NCI-H1105 treated with DMSO at 0.1 percent for 48 hours (cell line): Measurements from ENCODE around the gene TAF13.
"Not testable (repeated sequence)": the region's sequence is repeated elsewhere in the genome, so short reads cannot be mapped to it uniquely, and the experiment has no call there.

ENCODE experiments used
- DNase-seq: peaks from one replicate; lab custom pipeline; 2025; lab: John Stamatoyannopoulos, UW

Gene TAF13

GRCh38 chr1:109046671-109047070, 29.1 kb downstream of the TAF13 start:
- DNase-seq, result no peak

GRCh38 chr1:109045595-109045994, 30.2 kb downstream of the TAF13 start:
- no peak for DNase-seq

- peak; percentile 96 for DNase-seq
Measured at GRCh38 chr1:109041621-109042468, 34.0 kb downstream of the TAF13 start, which contains the start of gene WDR47. Gene WDR47, minus strand, starts transcription at chr1:109042102. Its CDS starts 18,590 bp downstream, at chr1:109023512.

- peak; percentile 41 for DNase-seq
Measured at GRCh38 chr1:109040989-109041620, 34.7 kb downstream of the TAF13 start.

- no peak for DNase-seq
Measured at GRCh38 chr1:109040627-109040988, 35.2 kb downstream of the TAF13 start.

GRCh38 chr1:109034382-109034781, 41.4 kb downstream of the TAF13 start:
- no peak for DNase-seq

- not testable (repeated sequence) for DNase-seq
Measured at GRCh38 chr1:109029493-109029892, 46.3 kb downstream of the TAF13 start.

GRCh38 chr1:109027841-109028240, 48.0 kb downstream of the TAF13 start:
- DNase-seq, result no peak

- no peak for DNase-seq
Measured at GRCh38 chr1:109025694-109026093, 50.1 kb downstream of the TAF13 start.

GRCh38 chr1:109024646-109025045, 51.2 kb downstream of the TAF13 start:
- no peak for DNase-seq

GRCh38 chr1:109020693-109021257, 55.0 kb downstream of the TAF13 start:
- DNase-seq, result no peak

- not testable (repeated sequence) for DNase-seq
Measured at GRCh38 chr1:109017719-109018118, 58.1 kb downstream of the TAF13 start.

- DNase-seq, result no peak
Measured at GRCh38 chr1:109017134-109017533, 58.7 kb downstream of the TAF13 start.
